GM13977 (cell line): ENCODE measurements around the gene KRT75.

ENCODE experiments used
- DNase-seq: peaks from one replicate; pipeline ENCODE4 v3.0.0; 2012; ENCODE audit warnings: low spot score
- in situ Hi-C: fragments of 300-500 bp; cut with MboI; formaldehyde crosslinking; loops from one replicate; pipeline ENCODE4 v1.12.0; 2022; ENCODE audit warnings: low sequenced_read_pairs, low pct_unique_long_range_greater_than_20kb, mixed read lengths, inconsistent platforms; ENCODE audit not compliant: unreplicated experiment
- TF ChIP-seq, protein P1 (sequence below): IDR thresholded peaks from 2 replicates; pipeline ENCODE4 v1.5.1; 2012; ENCODE audit warnings: mild to moderate bottlenecking, control low read depth; ENCODE audit not compliant: insufficient read depth; ENCODE audit errors: extremely low read depth, missing control alignments

KRT75 gene

GRCh38 chr12:52402377-52402776 lies 31.8 kb downstream of the KRT75 start:
- in situ Hi-C loops, result no loop called here
- DNase-seq, result no peak
- TF ChIP-seq, protein P1, sequence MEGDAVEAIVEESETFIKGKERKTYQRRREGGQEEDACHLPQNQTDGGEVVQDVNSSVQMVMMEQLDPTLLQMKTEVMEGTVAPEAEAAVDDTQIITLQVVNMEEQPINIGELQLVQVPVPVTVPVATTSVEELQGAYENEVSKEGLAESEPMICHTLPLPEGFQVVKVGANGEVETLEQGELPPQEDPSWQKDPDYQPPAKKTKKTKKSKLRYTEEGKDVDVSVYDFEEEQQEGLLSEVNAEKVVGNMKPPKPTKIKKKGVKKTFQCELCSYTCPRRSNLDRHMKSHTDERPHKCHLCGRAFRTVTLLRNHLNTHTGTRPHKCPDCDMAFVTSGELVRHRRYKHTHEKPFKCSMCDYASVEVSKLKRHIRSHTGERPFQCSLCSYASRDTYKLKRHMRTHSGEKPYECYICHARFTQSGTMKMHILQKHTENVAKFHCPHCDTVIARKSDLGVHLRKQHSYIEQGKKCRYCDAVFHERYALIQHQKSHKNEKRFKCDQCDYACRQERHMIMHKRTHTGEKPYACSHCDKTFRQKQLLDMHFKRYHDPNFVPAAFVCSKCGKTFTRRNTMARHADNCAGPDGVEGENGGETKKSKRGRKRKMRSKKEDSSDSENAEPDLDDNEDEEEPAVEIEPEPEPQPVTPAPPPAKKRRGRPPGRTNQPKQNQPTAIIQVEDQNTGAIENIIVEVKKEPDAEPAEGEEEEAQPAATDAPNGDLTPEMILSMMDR, result no peak

GRCh38 chr12:52401926-52402325 lies 32.2 kb downstream of the KRT75 start:
- in situ Hi-C loops, result no loop called here
- TF ChIP-seq, protein P1, result no peak
- no peak for DNase-seq

- TF ChIP-seq, protein P1, result no peak
- in situ Hi-C loops, result no loop called here
- DNase-seq, result no peak
Measured at GRCh38 chr12:52401526-52401925, 32.6 kb downstream of the KRT75 start.

GRCh38 chr12:52400906-52401305 lies 33.3 kb downstream of the KRT75 start:
- TF ChIP-seq, protein P1, result no peak
- in situ Hi-C loops, result no loop called here
- no peak for DNase-seq

- TF ChIP-seq, protein P1, result no peak
- in situ Hi-C loops, result loop anchor here (25.0 kb wide), 1 partner anchor 588 kb away; no protein-coding TSS in a partner anchor
- no peak for DNase-seq
Measured at GRCh38 chr12:52399756-52400155, 34.4 kb downstream of the KRT75 start.

DNA sequence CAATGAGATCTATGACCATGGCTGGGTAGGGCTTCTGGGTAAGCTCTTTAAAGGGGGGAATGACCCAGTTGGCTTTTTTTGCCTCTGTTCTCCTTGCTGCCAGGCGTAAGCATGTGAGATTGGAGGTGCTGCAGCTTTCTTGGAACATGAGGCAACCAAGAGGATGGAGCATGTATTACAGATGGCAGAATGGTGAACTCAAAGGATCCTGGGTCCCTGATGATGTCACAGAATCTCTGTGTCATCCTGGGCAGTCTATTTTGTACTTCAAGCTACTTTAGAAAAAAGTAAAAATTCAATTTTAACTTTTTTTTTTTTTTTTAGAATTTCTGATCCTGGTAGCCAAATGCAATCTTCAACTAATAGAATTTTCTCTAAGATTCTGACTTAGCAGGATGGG lies 36.0 kb downstream of the KRT75 start:
- in situ Hi-C loops, result loop anchor here (25.0 kb wide), 1 partner anchor 589 kb away; no protein-coding TSS in a partner anchor

More for the DNA sequence above, 36.0 kb downstream of the KRT75 start:
- no peak for DNase-seq
- TF ChIP-seq, protein P1, result no peak
